ENCODE data around the gene FBRSL1. TPM values are rescaled to one million over a fixed set of nuclear protein-coding genes. Genes with fewer than 3 reads are reported as not detected.

Gene FBRSL1
- total RNA-seq, 1 experiment from 2014 or later, result 130 TPM

DNA sequence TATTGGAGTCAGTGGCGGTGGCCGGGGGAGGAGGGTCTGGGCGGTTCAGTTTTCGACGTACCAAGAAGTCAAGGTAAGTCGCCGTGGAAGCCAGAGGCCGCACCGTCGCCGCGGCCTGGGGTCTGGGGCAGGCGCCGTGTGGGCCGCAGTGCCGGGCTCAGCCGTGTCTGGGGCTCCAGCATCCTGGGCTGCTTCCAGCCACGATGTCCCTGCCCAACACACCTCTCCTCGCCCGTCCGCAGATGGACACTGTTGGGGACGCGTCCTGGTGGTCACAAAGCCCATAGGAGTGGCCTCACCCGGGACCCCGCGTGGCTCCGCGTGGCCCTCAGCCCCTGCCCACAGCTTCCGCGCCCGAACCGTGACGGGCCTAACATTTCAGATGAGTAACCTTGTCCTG, 59.1 kb downstream of the FBRSL1 start:
- Histone ChIP-seq H3K9me3 (ENCODE audit: low read depth, low read length, poor library complexity, severe bottlenecking) (no peaks in the 10 kb centered on the region), H3K36me3 (ENCODE audit: insufficient read depth, low read length, poor library complexity, severe bottlenecking) (no peaks in the 10 kb centered on the region), H3K27me3 (replicated peaks; ENCODE audit: insufficient read depth, low read depth, low read length, poor library complexity) (no peaks in the 10 kb centered on the region), H3K4me3 (ENCODE audit: low read depth, low read length, poor library complexity, severe bottlenecking) (no peak overlapping the region), H3K4me1 (ENCODE audit: insufficient read depth, low read length, poor library complexity, severe bottlenecking) (peaks cover 17% of the 10 kb centered on the region), H3K27ac (ENCODE audit: low read depth, low read length, poor library complexity, severe bottlenecking) (no peak overlapping the region)
- intact Hi-C loops (cut with micrococcal nuclease; ENCODE audit: unreplicated experiment), result no loop called here
- POLR2A ChIA-PET (ENCODE audit: low non-redundant PET), result no interaction called here
- no peak for DNase-seq (ENCODE audit: low spot score)
- CTCF ChIA-PET, result no interaction called here
- no peak for TF ChIP-seq EZH2 (IDR thresholded peaks at IDR 0.05; ENCODE audit: borderline replicate concordance, low read depth, low read length, poor library complexity, severe bottlenecking)
- TF ChIP-seq, protein P1, sequence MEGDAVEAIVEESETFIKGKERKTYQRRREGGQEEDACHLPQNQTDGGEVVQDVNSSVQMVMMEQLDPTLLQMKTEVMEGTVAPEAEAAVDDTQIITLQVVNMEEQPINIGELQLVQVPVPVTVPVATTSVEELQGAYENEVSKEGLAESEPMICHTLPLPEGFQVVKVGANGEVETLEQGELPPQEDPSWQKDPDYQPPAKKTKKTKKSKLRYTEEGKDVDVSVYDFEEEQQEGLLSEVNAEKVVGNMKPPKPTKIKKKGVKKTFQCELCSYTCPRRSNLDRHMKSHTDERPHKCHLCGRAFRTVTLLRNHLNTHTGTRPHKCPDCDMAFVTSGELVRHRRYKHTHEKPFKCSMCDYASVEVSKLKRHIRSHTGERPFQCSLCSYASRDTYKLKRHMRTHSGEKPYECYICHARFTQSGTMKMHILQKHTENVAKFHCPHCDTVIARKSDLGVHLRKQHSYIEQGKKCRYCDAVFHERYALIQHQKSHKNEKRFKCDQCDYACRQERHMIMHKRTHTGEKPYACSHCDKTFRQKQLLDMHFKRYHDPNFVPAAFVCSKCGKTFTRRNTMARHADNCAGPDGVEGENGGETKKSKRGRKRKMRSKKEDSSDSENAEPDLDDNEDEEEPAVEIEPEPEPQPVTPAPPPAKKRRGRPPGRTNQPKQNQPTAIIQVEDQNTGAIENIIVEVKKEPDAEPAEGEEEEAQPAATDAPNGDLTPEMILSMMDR (conservative IDR thresholded peaks at IDR 0.05; ENCODE audit: low read depth, low read length), result no peak
- no TSS peak for BruUV-seq (replicated peaks)

DNA sequence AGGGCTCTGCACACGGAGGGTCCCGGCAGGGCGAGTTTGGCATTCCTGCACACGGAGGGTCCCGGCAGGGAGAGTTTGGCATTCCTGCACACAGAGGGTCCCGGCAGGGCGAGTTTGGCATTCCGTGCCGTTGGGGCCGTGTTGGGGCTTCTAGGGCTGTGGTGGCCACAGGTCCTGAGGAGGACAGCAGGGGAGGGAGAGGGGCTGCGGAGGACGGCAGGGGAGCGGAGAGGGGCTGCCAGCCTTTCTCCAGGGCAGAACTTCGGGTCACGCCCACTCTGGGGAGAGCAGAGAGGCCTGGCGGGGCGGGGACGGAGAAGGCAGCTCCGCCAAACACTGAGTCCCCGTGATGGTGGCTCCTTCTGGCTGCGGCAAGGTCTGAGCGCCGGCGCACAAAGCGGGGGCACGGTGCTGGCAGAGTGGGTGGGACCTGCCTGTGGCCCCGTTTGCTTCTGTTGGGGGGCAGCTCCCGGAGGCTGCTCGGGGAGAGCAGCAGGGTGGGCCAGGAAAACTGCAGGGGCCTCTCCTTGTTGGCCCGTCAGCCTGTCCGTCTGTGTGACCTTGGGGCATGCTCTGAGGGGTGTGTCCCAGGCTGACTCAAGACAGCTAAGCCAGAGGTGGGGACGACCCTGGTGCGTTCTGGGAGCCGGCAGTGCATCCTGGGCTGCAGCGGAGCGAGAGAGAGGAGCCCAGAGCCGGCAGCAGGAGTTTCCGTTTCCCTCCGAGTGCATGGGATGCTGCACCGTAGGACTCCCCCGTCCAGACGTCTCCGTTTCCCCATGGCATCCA, 60.3 kb downstream of the FBRSL1 start:
- Histone ChIP-seq H3K9me3 (ENCODE audit: low read depth, low read length, poor library complexity, severe bottlenecking) (no peaks in the 10 kb centered on the region), H3K36me3 (ENCODE audit: insufficient read depth, low read length, poor library complexity, severe bottlenecking) (no peaks in the 10 kb centered on the region), H3K4me3 (ENCODE audit: low read depth, low read length, poor library complexity, severe bottlenecking) (no peak overlapping the region), H3K4me1 (ENCODE audit: insufficient read depth, low read length, poor library complexity, severe bottlenecking) (peaks cover 17% of the 10 kb centered on the region), H3K27ac (ENCODE audit: low read depth, low read length, poor library complexity, severe bottlenecking) (no peak overlapping the region), H3K27me3 (replicated peaks; ENCODE audit: insufficient read depth, low read depth, low read length, poor library complexity) (no peaks in the 10 kb centered on the region)
- no TSS peak for BruUV-seq (replicated peaks)
- intact Hi-C loops (cut with micrococcal nuclease; ENCODE audit: unreplicated experiment), result no loop called here
- POLR2A ChIA-PET (ENCODE audit: low non-redundant PET), result no interaction called here
- no peak for DNase-seq (ENCODE audit: low spot score)
- TF ChIP-seq, protein P1 (conservative IDR thresholded peaks at IDR 0.05; ENCODE audit: low read depth, low read length), result no peak
- TF ChIP-seq EZH2 (IDR thresholded peaks at IDR 0.05; ENCODE audit: borderline replicate concordance, low read depth, low read length, poor library complexity, severe bottlenecking), result no peak
- CTCF ChIA-PET, result no interaction called here

DNA sequence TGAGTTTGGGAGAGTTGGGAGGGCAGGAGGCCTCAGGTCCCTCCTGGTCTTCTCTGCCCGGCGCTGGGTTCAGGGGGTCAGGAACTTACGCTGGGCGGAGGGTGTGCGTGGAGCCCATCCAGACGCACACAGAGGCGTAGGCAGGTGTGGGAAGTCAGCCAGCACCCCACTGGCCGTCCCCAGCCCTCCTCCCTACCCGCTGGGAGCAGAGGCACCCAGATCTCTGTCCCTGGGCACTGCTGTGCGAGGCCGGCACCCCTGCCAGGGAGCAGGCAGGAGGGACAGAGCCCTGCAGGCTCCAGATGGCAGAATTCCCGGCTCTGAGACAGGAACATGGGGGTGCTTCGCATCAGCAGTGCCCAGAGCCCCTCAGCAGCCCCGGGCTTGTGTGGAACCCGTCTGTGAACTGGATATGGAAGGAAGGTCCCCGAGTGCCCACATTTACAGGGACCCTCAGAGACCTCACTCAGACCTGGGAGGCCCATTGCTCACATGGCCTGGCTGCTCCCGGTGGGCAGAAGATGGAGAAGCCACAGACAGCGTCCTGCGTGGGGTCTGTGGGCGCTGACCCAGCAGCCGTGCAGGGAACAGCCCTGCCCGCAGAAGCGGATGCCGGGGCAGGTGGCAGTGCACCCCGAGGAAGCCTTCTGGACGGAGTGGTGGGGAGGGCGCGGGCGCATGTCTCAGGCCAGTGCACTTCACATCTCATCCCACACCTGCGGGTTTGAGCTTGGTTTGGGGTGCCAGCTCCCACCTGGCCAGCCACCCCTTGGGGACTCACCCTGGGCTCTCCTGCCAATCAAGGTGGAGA, 61.1 kb downstream of the FBRSL1 start:
- Histone ChIP-seq H3K9me3 (ENCODE audit: low read depth, low read length, poor library complexity, severe bottlenecking) (no peaks in the 10 kb centered on the region), H3K36me3 (ENCODE audit: insufficient read depth, low read length, poor library complexity, severe bottlenecking) (no peaks in the 10 kb centered on the region), H3K27me3 (replicated peaks; ENCODE audit: insufficient read depth, low read depth, low read length, poor library complexity) (no peaks in the 10 kb centered on the region), H3K4me1 (ENCODE audit: insufficient read depth, low read length, poor library complexity, severe bottlenecking) (peaks cover 9% of the 10 kb centered on the region), H3K4me3 (ENCODE audit: low read depth, low read length, poor library complexity, severe bottlenecking) (no peak overlapping the region), H3K27ac (ENCODE audit: low read depth, low read length, poor library complexity, severe bottlenecking) (no peak overlapping the region)
- CTCF ChIA-PET, result no interaction called here
- TF ChIP-seq EZH2 (IDR thresholded peaks at IDR 0.05; ENCODE audit: borderline replicate concordance, low read depth, low read length, poor library complexity, severe bottlenecking), result no peak
- TF ChIP-seq, protein P1 (conservative IDR thresholded peaks at IDR 0.05; ENCODE audit: low read depth, low read length), result no peak
- no peak for DNase-seq (ENCODE audit: low spot score)
- POLR2A ChIA-PET (ENCODE audit: low non-redundant PET), result no interaction called here
- no TSS peak for BruUV-seq (replicated peaks)
- intact Hi-C loops (cut with micrococcal nuclease; ENCODE audit: unreplicated experiment), result no loop called here
